MM.1S (cell line): ENCODE results near the gene LMNTD1.

Experiments used
- DNase-seq: peaks from one replicate; pipeline ENCODE4 v3.0.0-alpha.2; 2015
- H2AFZ ChIP-seq: fragments of 300-600 bp; sonication (generic); 2 replicates; pipeline ENCODE4 v1.6.0; 2016; ENCODE audit warnings: antibody characterized with exemption, low read length
- H3F3A ChIP-seq: fragments of 300-600 bp; sonication (generic); 2 replicates; pipeline ENCODE4 v1.6.1; 2016; ENCODE audit warnings: mild to moderate bottlenecking, antibody characterized with exemption, low read length, moderate library complexity, mixed read lengths; ENCODE audit not compliant: insufficient read depth
- H3K27ac ChIP-seq: fragments of 300-600 bp; sonication (generic); 2 replicates; pipeline ENCODE4 v1.5.1; 2016; ENCODE audit warnings: mild to moderate bottlenecking, low read length
- H3K27me3 ChIP-seq: fragments of 300-600 bp; sonication (generic); replicated peaks from 2 replicates; pipeline ENCODE4 v1.6.0; 2016; ENCODE audit warnings: low read length; ENCODE audit not compliant: insufficient read depth
- H3K36me3 ChIP-seq: fragments of 300-600 bp; sonication (generic); replicated peaks from 2 replicates; pipeline ENCODE4 v1.6.1; 2016; ENCODE audit warnings: mild to moderate bottlenecking, low read length, mixed read lengths; ENCODE audit not compliant: insufficient read depth
- H3K4me1 ChIP-seq: fragments of 300-600 bp; sonication (generic); 2 replicates; pipeline ENCODE4 v1.6.1; 2016; ENCODE audit warnings: low read length, mixed read lengths
- H3K4me2 ChIP-seq: fragments of 300-600 bp; sonication (generic); 2 replicates; pipeline ENCODE4 v1.6.0; 2016; ENCODE audit warnings: low read depth, low read length
- H3K4me3 ChIP-seq: fragments of 300-600 bp; sonication (generic); 2 replicates; pipeline ENCODE4 v1.5.1; 2016; ENCODE audit warnings: low read length, mixed read lengths
- H3K79me2 ChIP-seq: fragments of 300-600 bp; sonication (generic); 2 replicates; pipeline ENCODE4 v1.6.1; 2016; ENCODE audit warnings: mixed run types, low read length, mixed read lengths
- H3K9ac ChIP-seq: fragments of 300-600 bp; sonication (generic); 2 replicates; pipeline ENCODE4 v1.6.1; 2016; ENCODE audit warnings: low read length, mixed read lengths
- H3K9me2 ChIP-seq: fragments of 300-600 bp; sonication (generic); replicated peaks from 2 replicates; pipeline ENCODE4 v1.6.1; 2016; ENCODE audit warnings: mild to moderate bottlenecking, low read length, mixed read lengths; ENCODE audit not compliant: insufficient read depth
- H3K9me3 ChIP-seq: fragments of 300-600 bp; sonication (generic); replicated peaks from 2 replicates; pipeline ENCODE4 v1.6.1; 2016; ENCODE audit warnings: mild to moderate bottlenecking, low read length, mixed read lengths; ENCODE audit not compliant: insufficient read depth
- H4K20me1 ChIP-seq: fragments of 300-600 bp; sonication (generic); 2 replicates; pipeline ENCODE4 v1.6.1; 2016; ENCODE audit warnings: mild to moderate bottlenecking, low read length, moderate library complexity, mixed read lengths; ENCODE audit not compliant: insufficient read depth
- EZH2 ChIP-seq: fragments of 300-600 bp; sonication (generic); optimal IDR thresholded peaks from 2 replicates; pipeline ENCODE3; 2017; ENCODE audit warnings: low read depth, mild to moderate bottlenecking, antibody characterized with exemption, low read length, mixed read lengths
- EZH2phosphoT487 ChIP-seq: fragments of 300-600 bp; sonication (generic); IDR thresholded peaks from 2 replicates; pipeline ENCODE4 v1.6.1; 2018; ENCODE audit warnings: antibody characterized with exemption, low read length
- TF ChIP-seq, protein P1 (sequence below): fragments of 300-600 bp; sonication (generic); IDR thresholded peaks from 2 replicates; pipeline ENCODE4 v1.5.1; 2016; ENCODE audit warnings: antibody characterized with exemption, low read length, mixed read lengths

Gene LMNTD1

DNA sequence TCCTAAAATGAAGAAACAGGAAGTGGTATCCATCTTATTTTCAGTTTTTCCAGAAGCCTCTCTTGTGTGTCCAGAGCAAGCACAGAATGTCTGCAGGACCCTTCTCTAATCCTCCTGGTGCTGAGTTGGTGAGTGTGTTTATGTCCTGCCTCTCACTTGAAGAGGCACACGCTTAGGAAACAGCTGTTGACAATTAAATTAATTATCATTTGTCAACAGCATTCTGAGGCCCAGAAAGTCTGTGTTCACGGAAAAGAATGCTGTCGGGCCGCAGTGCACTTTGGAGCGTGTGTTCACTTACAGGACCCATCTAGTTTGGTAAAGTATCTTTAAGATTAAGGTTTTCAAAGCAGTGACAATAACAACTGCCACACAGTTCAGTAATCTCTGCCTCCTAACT, 70.5 kb downstream of the LMNTD1 start:
- Histone ChIP-seq H3K36me3 (no peaks in the 10 kb centered on the region), H3K9ac (no peak overlapping the region), H3K9me2 (no peaks in the 10 kb centered on the region), H3K27ac (no peak overlapping the region), H3K4me3 (no peak overlapping the region), H3K9me3 (no peaks in the 10 kb centered on the region), H3K79me2 (no peaks in the 10 kb centered on the region), H2AFZ (no peak overlapping the region), H3K27me3 (no peaks in the 10 kb centered on the region), H4K20me1 (no peaks in the 10 kb centered on the region), H3K4me1 (no peaks in the 10 kb centered on the region), H3K4me2 (no peak overlapping the region), H3F3A (no peaks in the 10 kb centered on the region)
- TF ChIP-seq EZH2 (no peak), EZH2phosphoT487 (no peak)
- TF ChIP-seq, protein P1, sequence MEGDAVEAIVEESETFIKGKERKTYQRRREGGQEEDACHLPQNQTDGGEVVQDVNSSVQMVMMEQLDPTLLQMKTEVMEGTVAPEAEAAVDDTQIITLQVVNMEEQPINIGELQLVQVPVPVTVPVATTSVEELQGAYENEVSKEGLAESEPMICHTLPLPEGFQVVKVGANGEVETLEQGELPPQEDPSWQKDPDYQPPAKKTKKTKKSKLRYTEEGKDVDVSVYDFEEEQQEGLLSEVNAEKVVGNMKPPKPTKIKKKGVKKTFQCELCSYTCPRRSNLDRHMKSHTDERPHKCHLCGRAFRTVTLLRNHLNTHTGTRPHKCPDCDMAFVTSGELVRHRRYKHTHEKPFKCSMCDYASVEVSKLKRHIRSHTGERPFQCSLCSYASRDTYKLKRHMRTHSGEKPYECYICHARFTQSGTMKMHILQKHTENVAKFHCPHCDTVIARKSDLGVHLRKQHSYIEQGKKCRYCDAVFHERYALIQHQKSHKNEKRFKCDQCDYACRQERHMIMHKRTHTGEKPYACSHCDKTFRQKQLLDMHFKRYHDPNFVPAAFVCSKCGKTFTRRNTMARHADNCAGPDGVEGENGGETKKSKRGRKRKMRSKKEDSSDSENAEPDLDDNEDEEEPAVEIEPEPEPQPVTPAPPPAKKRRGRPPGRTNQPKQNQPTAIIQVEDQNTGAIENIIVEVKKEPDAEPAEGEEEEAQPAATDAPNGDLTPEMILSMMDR: no peak
- no peak for DNase-seq

- Histone ChIP-seq H3K27me3 (no peaks in the 10 kb centered on the region), H3K27ac (no peak overlapping the region), H3K4me1 (no peaks in the 10 kb centered on the region), H2AFZ (no peak overlapping the region), H3K9me2 (no peaks in the 10 kb centered on the region), H4K20me1 (no peaks in the 10 kb centered on the region), H3F3A (no peaks in the 10 kb centered on the region), H3K4me3 (no peak overlapping the region), H3K9me3 (no peaks in the 10 kb centered on the region), H3K79me2 (no peaks in the 10 kb centered on the region), H3K36me3 (no peaks in the 10 kb centered on the region), H3K9ac (no peak overlapping the region), H3K4me2 (no peak overlapping the region)
- TF ChIP-seq, protein P1: no peak
- TF ChIP-seq EZH2 (no peak), EZH2phosphoT487 (no peak)
- no peak for DNase-seq
Measured at GRCh38 chr12:25480145-25480544, 72.9 kb downstream of the LMNTD1 start.

GRCh38 chr12:25477217-25477616, 75.9 kb downstream of the LMNTD1 start:
- no peak overlapping the region for H3K9ac ChIP-seq
- DNase-seq: no peak

More at GRCh38 chr12:25477217-25477616, 75.9 kb downstream of the LMNTD1 start:
- H3K27me3 ChIP-seq: no peaks in the 10 kb centered on the region
- H3K4me1 ChIP-seq: no peaks in the 10 kb centered on the region
- no peak overlapping the region for H3K4me3 ChIP-seq
- no peak overlapping the region for H2AFZ ChIP-seq
- no peaks in the 10 kb centered on the region for H3K79me2 ChIP-seq
- H3K9me3 ChIP-seq: no peaks in the 10 kb centered on the region
- no peaks in the 10 kb centered on the region for H3K9me2 ChIP-seq
- no peak overlapping the region for H3K4me2 ChIP-seq
- TF ChIP-seq, protein P1: no peak
- TF ChIP-seq EZH2phosphoT487 (no peak), EZH2 (no peak)
- H3K27ac ChIP-seq: no peak overlapping the region
- no peaks in the 10 kb centered on the region for H4K20me1 ChIP-seq
- H3F3A ChIP-seq: no peaks in the 10 kb centered on the region
- H3K36me3 ChIP-seq: no peaks in the 10 kb centered on the region
